HL-60 (cell line): ENCODE measurements around the gene KRT71.

Experiments used
- DNase-seq, 2 experiments: peaks; one replicate each; pipeline ENCODE4 v3.0.0-alpha.2; 2010 to 2020; ENCODE audit warnings: low read depth in 1 of 2, low spot score in 1 of 2
- H3K27ac ChIP-seq: fragments of 250-450 bp; sonication (Bioruptor Pico); replicated peaks from 2 replicates; pipeline ENCODE4 v1.5.1; 2020; ENCODE audit warnings: mild to moderate bottlenecking, moderate library complexity
- H3K27me3 ChIP-seq: fragments of 250-450 bp; sonication (Bioruptor Pico); 2 replicates; pipeline ENCODE4 v1.5.1; 2021; ENCODE audit warnings: mild to moderate bottlenecking, moderate library complexity; ENCODE audit not compliant: insufficient read depth, poor library complexity, severe bottlenecking
- H3K4me3 ChIP-seq: replicated peaks from 2 replicates; pipeline ENCODE4 v1.5.1; 2011; ENCODE audit warnings: mild to moderate bottlenecking, control low read depth, low read length; ENCODE audit not compliant: insufficient read depth
- GABPA ChIP-seq: IDR thresholded peaks from 2 replicates; pipeline ENCODE4 v1.6.1; 2012; ENCODE audit warnings: low read depth
- POLR2AphosphoS5 ChIP-seq: IDR thresholded peaks from 2 replicates; pipeline ENCODE4 v1.6.1; 2012; ENCODE audit warnings: low read depth
- SPI1 ChIP-seq: IDR thresholded peaks from 2 replicates; pipeline ENCODE4 v1.6.1; 2012; ENCODE audit warnings: low read depth, mild to moderate bottlenecking, borderline replicate concordance
- TF ChIP-seq, protein P1 (sequence below): IDR thresholded peaks from one replicate; pipeline ENCODE4 v1.5.1; 2011; ENCODE audit warnings: low read length, control low read depth, inconsistent platforms; ENCODE audit not compliant: insufficient read depth
- TF ChIP-seq, protein P2 (sequence below): IDR thresholded peaks from 2 replicates; pipeline ENCODE4 v1.6.1; 2012; ENCODE audit warnings: low read depth; ENCODE audit not compliant: insufficient replicate concordance

KRT71 gene

DNA sequence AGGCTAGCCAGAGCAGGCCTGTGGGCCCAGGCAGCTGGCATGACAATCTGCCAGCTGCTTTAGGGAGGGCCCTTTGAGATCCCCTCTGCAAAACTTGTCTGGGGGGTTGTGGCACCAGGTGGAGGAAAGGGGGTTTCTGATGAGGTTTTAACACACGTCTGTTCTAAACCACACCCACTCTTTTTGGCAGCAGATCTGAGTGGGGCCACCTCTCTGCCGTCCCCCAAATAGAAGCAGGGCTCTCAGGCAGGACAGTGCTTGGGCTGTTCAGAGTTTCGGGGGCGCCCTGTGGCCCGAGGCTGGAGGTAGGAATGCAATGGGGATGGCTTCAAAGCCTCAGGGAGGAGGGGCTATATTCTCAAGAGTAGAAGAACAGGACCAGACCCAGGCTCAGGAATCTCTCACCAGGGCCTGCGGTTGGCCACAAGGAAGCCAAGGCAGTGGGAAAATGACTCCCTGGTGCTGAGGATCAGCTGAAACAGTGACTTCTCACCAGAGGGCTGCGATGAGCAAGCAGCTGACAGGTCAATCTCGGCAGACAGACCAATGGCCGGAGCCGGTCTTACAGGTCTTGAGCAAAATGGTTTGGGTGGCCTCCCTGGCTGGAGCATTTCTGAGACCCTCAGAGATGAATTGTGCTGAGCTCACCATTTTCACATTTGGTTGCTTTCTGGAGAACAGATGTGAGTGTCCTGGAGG, 31.2 kb downstream of the KRT71 start:
- H3K27me3 ChIP-seq = no peaks in the 10 kb centered on the region
- no peak for DNase-seq
- H3K27ac ChIP-seq = no peak overlapping the region
- TF ChIP-seq SPI1 (no peak), GABPA (no peak), POLR2AphosphoS5 (no peak)
- TF ChIP-seq, protein P1, sequence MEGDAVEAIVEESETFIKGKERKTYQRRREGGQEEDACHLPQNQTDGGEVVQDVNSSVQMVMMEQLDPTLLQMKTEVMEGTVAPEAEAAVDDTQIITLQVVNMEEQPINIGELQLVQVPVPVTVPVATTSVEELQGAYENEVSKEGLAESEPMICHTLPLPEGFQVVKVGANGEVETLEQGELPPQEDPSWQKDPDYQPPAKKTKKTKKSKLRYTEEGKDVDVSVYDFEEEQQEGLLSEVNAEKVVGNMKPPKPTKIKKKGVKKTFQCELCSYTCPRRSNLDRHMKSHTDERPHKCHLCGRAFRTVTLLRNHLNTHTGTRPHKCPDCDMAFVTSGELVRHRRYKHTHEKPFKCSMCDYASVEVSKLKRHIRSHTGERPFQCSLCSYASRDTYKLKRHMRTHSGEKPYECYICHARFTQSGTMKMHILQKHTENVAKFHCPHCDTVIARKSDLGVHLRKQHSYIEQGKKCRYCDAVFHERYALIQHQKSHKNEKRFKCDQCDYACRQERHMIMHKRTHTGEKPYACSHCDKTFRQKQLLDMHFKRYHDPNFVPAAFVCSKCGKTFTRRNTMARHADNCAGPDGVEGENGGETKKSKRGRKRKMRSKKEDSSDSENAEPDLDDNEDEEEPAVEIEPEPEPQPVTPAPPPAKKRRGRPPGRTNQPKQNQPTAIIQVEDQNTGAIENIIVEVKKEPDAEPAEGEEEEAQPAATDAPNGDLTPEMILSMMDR = no peak
- TF ChIP-seq, protein P2, sequence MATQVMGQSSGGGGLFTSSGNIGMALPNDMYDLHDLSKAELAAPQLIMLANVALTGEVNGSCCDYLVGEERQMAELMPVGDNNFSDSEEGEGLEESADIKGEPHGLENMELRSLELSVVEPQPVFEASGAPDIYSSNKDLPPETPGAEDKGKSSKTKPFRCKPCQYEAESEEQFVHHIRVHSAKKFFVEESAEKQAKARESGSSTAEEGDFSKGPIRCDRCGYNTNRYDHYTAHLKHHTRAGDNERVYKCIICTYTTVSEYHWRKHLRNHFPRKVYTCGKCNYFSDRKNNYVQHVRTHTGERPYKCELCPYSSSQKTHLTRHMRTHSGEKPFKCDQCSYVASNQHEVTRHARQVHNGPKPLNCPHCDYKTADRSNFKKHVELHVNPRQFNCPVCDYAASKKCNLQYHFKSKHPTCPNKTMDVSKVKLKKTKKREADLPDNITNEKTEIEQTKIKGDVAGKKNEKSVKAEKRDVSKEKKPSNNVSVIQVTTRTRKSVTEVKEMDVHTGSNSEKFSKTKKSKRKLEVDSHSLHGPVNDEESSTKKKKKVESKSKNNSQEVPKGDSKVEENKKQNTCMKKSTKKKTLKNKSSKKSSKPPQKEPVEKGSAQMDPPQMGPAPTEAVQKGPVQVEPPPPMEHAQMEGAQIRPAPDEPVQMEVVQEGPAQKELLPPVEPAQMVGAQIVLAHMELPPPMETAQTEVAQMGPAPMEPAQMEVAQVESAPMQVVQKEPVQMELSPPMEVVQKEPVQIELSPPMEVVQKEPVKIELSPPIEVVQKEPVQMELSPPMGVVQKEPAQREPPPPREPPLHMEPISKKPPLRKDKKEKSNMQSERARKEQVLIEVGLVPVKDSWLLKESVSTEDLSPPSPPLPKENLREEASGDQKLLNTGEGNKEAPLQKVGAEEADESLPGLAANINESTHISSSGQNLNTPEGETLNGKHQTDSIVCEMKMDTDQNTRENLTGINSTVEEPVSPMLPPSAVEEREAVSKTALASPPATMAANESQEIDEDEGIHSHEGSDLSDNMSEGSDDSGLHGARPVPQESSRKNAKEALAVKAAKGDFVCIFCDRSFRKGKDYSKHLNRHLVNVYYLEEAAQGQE = no peak
- H3K4me3 ChIP-seq = no peak overlapping the region

DNA sequence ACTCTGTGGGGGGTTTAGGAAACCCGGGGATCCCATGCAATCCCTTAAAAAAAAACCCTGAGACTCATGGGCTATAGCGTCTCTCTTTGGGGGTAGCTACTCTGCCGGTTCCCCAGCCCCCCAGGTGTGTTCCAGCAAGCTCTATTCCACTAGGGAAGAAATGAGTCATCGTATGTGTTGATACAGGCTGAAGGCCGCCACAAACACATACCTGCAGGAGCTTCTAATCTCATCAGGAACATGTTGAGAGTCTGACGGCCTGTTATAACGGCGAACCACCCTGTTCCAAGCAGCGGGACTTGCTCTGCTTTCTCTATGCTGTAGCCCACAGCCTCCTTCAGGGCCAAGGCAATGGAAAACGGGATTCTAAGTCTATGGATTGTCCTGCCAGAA, 31.8 kb downstream of the KRT71 start:
- Histone ChIP-seq H3K27me3 (no peaks in the 10 kb centered on the region), H3K4me3 (no peak overlapping the region), H3K27ac (no peak overlapping the region)
- DNase-seq = no peak
- TF ChIP-seq POLR2AphosphoS5 = no peak
- no peak for TF ChIP-seq GABPA
- TF ChIP-seq, protein P1 = no peak
- TF ChIP-seq SPI1 = no peak
- TF ChIP-seq, protein P2 = no peak

DNA sequence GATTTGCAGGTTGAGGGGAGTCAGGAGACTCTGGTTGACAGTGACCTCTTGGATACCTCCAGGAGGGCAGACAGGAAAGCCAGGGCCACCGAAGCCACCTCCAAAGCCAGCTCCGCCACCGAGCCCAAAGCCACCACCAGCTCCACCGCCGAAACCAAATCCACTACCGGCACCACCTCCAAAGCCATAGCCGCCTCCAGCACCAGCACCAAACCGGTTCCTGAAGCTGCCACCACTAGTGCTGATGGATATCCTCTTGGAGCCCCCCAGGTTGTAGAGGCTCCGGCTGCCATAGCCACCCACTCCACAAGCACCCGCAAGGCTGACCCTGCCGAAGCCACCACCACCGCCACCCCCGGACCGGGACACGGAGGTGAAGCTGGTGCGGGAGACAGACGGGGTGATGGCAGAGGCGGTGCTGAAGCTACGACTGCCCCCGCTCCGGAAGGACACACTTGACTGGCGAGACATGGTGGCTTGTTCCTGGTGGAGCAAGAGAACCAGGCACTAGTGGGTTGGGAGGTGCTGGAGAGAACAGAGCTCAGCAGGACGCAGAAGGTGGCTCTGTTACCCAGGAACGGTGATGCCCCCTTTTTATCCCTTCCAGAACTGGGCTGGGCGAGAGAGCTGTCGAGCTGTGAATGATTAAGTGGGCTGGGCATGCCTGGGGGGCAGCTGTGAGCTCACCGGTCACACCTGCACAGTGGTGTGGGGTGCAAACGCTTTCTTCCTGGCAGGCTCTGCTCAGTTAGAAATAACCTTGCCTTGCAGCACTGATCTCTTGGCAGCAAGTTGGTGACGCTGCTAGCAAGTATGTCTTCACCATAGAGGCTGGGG, 32.9 kb downstream of the KRT71 start, which contains the start of gene KRT5:
KRT5 (minus strand) TSS at position 569 of the 837 bp plus-strand sequence; CDS start at position 471, 98 bp downstream.
- no peak within 1 kb of the TSS for H3K4me3 ChIP-seq
- H3K27ac ChIP-seq = no peak within 1 kb of the TSS
- no peaks in the 10 kb centered on the region for H3K27me3 ChIP-seq
- no peak for TF ChIP-seq GABPA
- TF ChIP-seq, protein P1 = no peak
- DNase-seq = no peak
